Measurements from ENCODE around the gene C3orf20.

The C3orf20 gene

GRCh38 chr3:14779069-14779685 lies 104.2 kb downstream of the C3orf20 start:
- no peak for DNase-seq

- DNase-seq, result peak; percentile 6
These were observed 106.1 kb downstream of the C3orf20 start for GRCh38 chr3:14780927-14781507.

- DNase-seq, result no peak
These were observed 108.6 kb downstream of the C3orf20 start for GRCh38 chr3:14783480-14784086.

GRCh38 chr3:14784087-14784681 lies 109.2 kb downstream of the C3orf20 start:
- DNase-seq, result no peak

- DNase-seq, result no peak
These were observed 110.5 kb downstream of the C3orf20 start for GRCh38 chr3:14785207-14786155.

- no peak for DNase-seq
These were observed 111.4 kb downstream of the C3orf20 start for GRCh38 chr3:14786369-14786768.

- no peak for DNase-seq
These were observed 112.7 kb downstream of the C3orf20 start for GRCh38 chr3:14787630-14788029.

- no peak for DNase-seq
These were observed 113.7 kb downstream of the C3orf20 start for GRCh38 chr3:14788644-14789043.

- no peak for DNase-seq
These were observed 114.3 kb downstream of the C3orf20 start for GRCh38 chr3:14789221-14789620.

- DNase-seq, result no peak
These were observed 114.8 kb downstream of the C3orf20 start for GRCh38 chr3:14789640-14790285.

- no peak for DNase-seq
These were observed 116.5 kb downstream of the C3orf20 start for GRCh38 chr3:14791343-14791945.

GRCh38 chr3:14792691-14793121 lies 117.8 kb downstream of the C3orf20 start:
- DNase-seq, result no peak

- no peak for DNase-seq
These were observed 118.4 kb downstream of the C3orf20 start for GRCh38 chr3:14793126-14793857.

GRCh38 chr3:14793858-14794234 lies 118.9 kb downstream of the C3orf20 start:
- no peak for DNase-seq

- no peak for DNase-seq
These were observed 119.5 kb downstream of the C3orf20 start for GRCh38 chr3:14794435-14794834.

- no peak for DNase-seq
These were observed 121.1 kb downstream of the C3orf20 start for GRCh38 chr3:14795996-14796395.

GRCh38 chr3:14796403-14797077 lies 121.6 kb downstream of the C3orf20 start:
- DNase-seq, result no peak

- no peak for DNase-seq
These were observed 122.8 kb downstream of the C3orf20 start for GRCh38 chr3:14797731-14798130.

GRCh38 chr3:14798231-14798630 lies 123.3 kb downstream of the C3orf20 start:
- no peak for DNase-seq

GRCh38 chr3:14799146-14799545 lies 124.2 kb downstream of the C3orf20 start:
- no peak for DNase-seq

GRCh38 chr3:14801031-14801430 lies 126.1 kb downstream of the C3orf20 start:
- no peak for DNase-seq

All from NK-92 treated with Interleukin-12 subunit alpha and Interleukin-12 subunit beta, amount 100 ng/mL, for 24 hours (cell line).